ENCODE data around the gene VWA8.
A peak's percentile ranks its signal among the peaks of the same experiment; 100 is the strongest.
"Not testable (repeated sequence)": the region's sequence is repeated elsewhere in the genome, so short reads cannot be mapped to it uniquely, and the experiment has no call there.

The VWA8 gene

GRCh38 chr13:41970022-41970421 lies 9.1 kb upstream of the VWA8 start:
- Histone ChIP-seq H3K9ac (ENCODE audit: low read depth in 1 of 2, low read length in 2 of 2) (no peak overlapping the region), H3K36me3 (ENCODE audit: control insufficient read depth in 2 of 2, insufficient read depth in 2 of 2, low read length in 2 of 2) (no peaks in the 10 kb centered on the region), H3K27me3 (ENCODE audit: control insufficient read depth in 2 of 2, insufficient read depth in 2 of 2, low read length in 2 of 2) (no peaks in the 10 kb centered on the region), H3K4me1 (ENCODE audit: control insufficient read depth in 2 of 2, insufficient read depth in 2 of 2, low read length in 2 of 2) (no peaks in the 10 kb centered on the region), H3K27ac (ENCODE audit: low read depth in 2 of 2, low read length in 2 of 2) (no peak overlapping the region), H3K4me3 (ENCODE audit: low read length in 2 of 2) (no peak overlapping the region), H3K9me3 (ENCODE audit: control insufficient read depth in 2 of 2, low read length in 2 of 2) (no peaks in the 10 kb centered on the region)

GRCh38 chr13:41969072-41969471 lies 8.2 kb upstream of the VWA8 start:
- Histone ChIP-seq H3K4me1 (ENCODE audit: control insufficient read depth in 2 of 2, insufficient read depth in 2 of 2, low read length in 2 of 2) (no peaks in the 10 kb centered on the region), H3K9ac (ENCODE audit: low read depth in 1 of 2, low read length in 2 of 2) (no peak overlapping the region), H3K27ac (ENCODE audit: low read depth in 2 of 2, low read length in 2 of 2) (no peak overlapping the region), H3K27me3 (ENCODE audit: control insufficient read depth in 2 of 2, insufficient read depth in 2 of 2, low read length in 2 of 2) (no peaks in the 10 kb centered on the region), H3K36me3 (ENCODE audit: control insufficient read depth in 2 of 2, insufficient read depth in 2 of 2, low read length in 2 of 2) (no peaks in the 10 kb centered on the region), H3K4me3 (ENCODE audit: low read length in 2 of 2) (no peak overlapping the region), H3K9me3 (ENCODE audit: control insufficient read depth in 2 of 2, low read length in 2 of 2) (no peaks in the 10 kb centered on the region)

GRCh38 chr13:41966671-41967070 lies 5.8 kb upstream of the VWA8 start:
- no peaks in the 10 kb centered on the region for H3K27me3 ChIP-seq (ENCODE audit: control insufficient read depth in 2 of 2, insufficient read depth in 2 of 2, low read length in 2 of 2)
- H3K4me1 ChIP-seq (ENCODE audit: control insufficient read depth in 2 of 2, insufficient read depth in 2 of 2, low read length in 2 of 2), result peaks cover 0 to 2% of the 10 kb centered on the region in 2 donors
- no peaks in the 10 kb centered on the region for H3K9me3 ChIP-seq (ENCODE audit: control insufficient read depth in 2 of 2, low read length in 2 of 2)
- H3K27ac ChIP-seq (ENCODE audit: low read depth in 2 of 2, low read length in 2 of 2), result no peak overlapping the region
- no peaks in the 10 kb centered on the region for H3K36me3 ChIP-seq (ENCODE audit: control insufficient read depth in 2 of 2, insufficient read depth in 2 of 2, low read length in 2 of 2)
- no peak overlapping the region for H3K9ac ChIP-seq (ENCODE audit: low read depth in 1 of 2, low read length in 2 of 2)
- no peak overlapping the region for H3K4me3 ChIP-seq (ENCODE audit: low read length in 2 of 2)

- Histone ChIP-seq H3K36me3 (ENCODE audit: control insufficient read depth in 2 of 2, insufficient read depth in 2 of 2, low read length in 2 of 2) (no peaks in the 10 kb centered on the region), H3K27ac (ENCODE audit: low read depth in 2 of 2, low read length in 2 of 2) (no peak overlapping the region), H3K4me3 (ENCODE audit: low read length in 2 of 2) (no peak overlapping the region), H3K9me3 (ENCODE audit: control insufficient read depth in 2 of 2, low read length in 2 of 2) (no peaks in the 10 kb centered on the region), H3K4me1 (ENCODE audit: control insufficient read depth in 2 of 2, insufficient read depth in 2 of 2, low read length in 2 of 2) (peaks cover 8 to 10% of the 10 kb centered on the region in 2 donors), H3K9ac (ENCODE audit: low read depth in 1 of 2, low read length in 2 of 2) (no peak overlapping the region), H3K27me3 (ENCODE audit: control insufficient read depth in 2 of 2, insufficient read depth in 2 of 2, low read length in 2 of 2) (no peaks in the 10 kb centered on the region)
These were observed 2.1 kb upstream of the VWA8 start for GRCh38 chr13:41962994-41963393.

DNA sequence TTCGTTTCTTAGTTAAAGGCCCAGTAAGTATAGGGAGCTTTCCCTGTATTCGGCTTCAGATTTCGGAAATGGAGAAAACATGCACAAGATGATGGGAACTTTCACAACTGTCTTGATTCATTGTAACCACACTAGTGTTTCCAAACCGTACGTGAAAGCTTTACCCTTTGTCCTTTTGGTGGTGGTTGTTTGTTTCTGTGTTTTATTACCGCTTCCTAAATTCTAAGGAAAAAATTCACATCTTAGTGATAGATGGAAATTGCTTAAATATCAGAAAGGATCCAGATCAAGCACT lies 504 bp upstream of the VWA8 start:
- Histone ChIP-seq H3K36me3 (ENCODE audit: control insufficient read depth in 2 of 2, insufficient read depth in 2 of 2, low read length in 2 of 2) (no peaks in the 10 kb centered on the region), H3K27ac (ENCODE audit: low read depth in 2 of 2, low read length in 2 of 2) (peak overlapping the region; percentile 72 to 83), H3K4me1 (ENCODE audit: control insufficient read depth in 2 of 2, insufficient read depth in 2 of 2, low read length in 2 of 2) (peaks cover 8 to 10% of the 10 kb centered on the region in 2 donors), H3K27me3 (ENCODE audit: control insufficient read depth in 2 of 2, insufficient read depth in 2 of 2, low read length in 2 of 2) (no peaks in the 10 kb centered on the region), H3K4me3 (ENCODE audit: low read length in 2 of 2) (peak overlapping the region; percentile 81 to 87), H3K9ac (ENCODE audit: low read depth in 1 of 2, low read length in 2 of 2) (peak overlapping the region; percentile 86 to 92), H3K9me3 (ENCODE audit: control insufficient read depth in 2 of 2, low read length in 2 of 2) (no peaks in the 10 kb centered on the region)

DNA sequence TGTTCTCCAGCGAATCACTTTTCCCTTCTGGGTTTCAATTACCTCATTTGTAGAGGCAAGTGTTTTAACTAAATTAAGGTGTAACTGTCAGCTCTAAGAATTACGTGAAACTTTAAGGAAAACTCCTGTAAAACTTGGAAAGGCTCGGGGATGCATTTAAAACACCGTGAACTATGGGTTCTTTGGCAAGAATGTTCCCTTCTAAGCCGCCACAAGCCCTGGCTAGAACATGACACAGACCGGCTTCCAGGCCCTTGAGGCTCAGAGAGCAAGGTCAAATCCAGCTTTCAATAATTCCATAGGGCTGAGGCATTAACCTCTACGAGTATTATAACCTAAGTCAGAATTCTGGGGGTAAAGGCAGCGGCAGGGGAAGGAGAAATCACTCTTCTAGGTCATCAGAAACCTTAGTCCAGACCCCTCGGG lies 685 bp downstream of the VWA8 start:
- Histone ChIP-seq H3K36me3 (ENCODE audit: control insufficient read depth in 2 of 2, insufficient read depth in 2 of 2, low read length in 2 of 2) (no peaks in the 10 kb centered on the region), H3K27ac (ENCODE audit: low read depth in 2 of 2, low read length in 2 of 2) (peak overlapping the region; percentile 72 to 83), H3K9ac (ENCODE audit: low read depth in 1 of 2, low read length in 2 of 2) (peak overlapping the region; percentile 65 to 86), H3K9me3 (ENCODE audit: control insufficient read depth in 2 of 2, low read length in 2 of 2) (no peaks in the 10 kb centered on the region), H3K4me3 (ENCODE audit: low read length in 2 of 2) (peak overlapping the region; percentile 81 to 87), H3K4me1 (ENCODE audit: control insufficient read depth in 2 of 2, insufficient read depth in 2 of 2, low read length in 2 of 2) (peaks cover 8 to 10% of the 10 kb centered on the region in 2 donors), H3K27me3 (ENCODE audit: control insufficient read depth in 2 of 2, insufficient read depth in 2 of 2, low read length in 2 of 2) (no peaks in the 10 kb centered on the region)

GRCh38 chr13:41956272-41956671 lies 4.6 kb downstream of the VWA8 start:
- Histone ChIP-seq H3K9ac (ENCODE audit: low read depth in 1 of 2, low read length in 2 of 2) (no peak overlapping the region), H3K4me3 (ENCODE audit: low read length in 2 of 2) (no peak overlapping the region), H3K9me3 (ENCODE audit: control insufficient read depth in 2 of 2, low read length in 2 of 2) (no peaks in the 10 kb centered on the region), H3K27ac (ENCODE audit: low read depth in 2 of 2, low read length in 2 of 2) (no peak overlapping the region), H3K36me3 (ENCODE audit: control insufficient read depth in 2 of 2, insufficient read depth in 2 of 2, low read length in 2 of 2) (no peaks in the 10 kb centered on the region), H3K27me3 (ENCODE audit: control insufficient read depth in 2 of 2, insufficient read depth in 2 of 2, low read length in 2 of 2) (no peaks in the 10 kb centered on the region), H3K4me1 (ENCODE audit: control insufficient read depth in 2 of 2, insufficient read depth in 2 of 2, low read length in 2 of 2) (peaks cover 4 to 7% of the 10 kb centered on the region in 2 donors)

- H3K9me3 ChIP-seq (ENCODE audit: control insufficient read depth in 2 of 2, low read length in 2 of 2), result no peaks in the 10 kb centered on the region
- no peaks in the 10 kb centered on the region for H3K27me3 ChIP-seq (ENCODE audit: control insufficient read depth in 2 of 2, insufficient read depth in 2 of 2, low read length in 2 of 2)
- H3K4me3 ChIP-seq (ENCODE audit: low read length in 2 of 2), result no peak overlapping the region
- no peak overlapping the region for H3K27ac ChIP-seq (ENCODE audit: low read depth in 2 of 2, low read length in 2 of 2)
- no peaks in the 10 kb centered on the region for H3K36me3 ChIP-seq (ENCODE audit: control insufficient read depth in 2 of 2, insufficient read depth in 2 of 2, low read length in 2 of 2)
- no peak overlapping the region for H3K9ac ChIP-seq (ENCODE audit: low read depth in 1 of 2, low read length in 2 of 2)
- peaks cover 3 to 6% of the 10 kb centered on the region in 2 donors for H3K4me1 ChIP-seq (ENCODE audit: control insufficient read depth in 2 of 2, insufficient read depth in 2 of 2, low read length in 2 of 2)
These were observed 5.3 kb downstream of the VWA8 start for GRCh38 chr13:41955605-41956004.

- H3K9ac ChIP-seq (ENCODE audit: low read depth in 1 of 2, low read length in 2 of 2), result no peak overlapping the region
- no peaks in the 10 kb centered on the region for H3K9me3 ChIP-seq (ENCODE audit: control insufficient read depth in 2 of 2, low read length in 2 of 2)
- no peak overlapping the region for H3K4me3 ChIP-seq (ENCODE audit: low read length in 2 of 2)
- H3K4me1 ChIP-seq (ENCODE audit: control insufficient read depth in 2 of 2, insufficient read depth in 2 of 2, low read length in 2 of 2), result no peaks in the 10 kb centered on the region
- H3K27me3 ChIP-seq (ENCODE audit: control insufficient read depth in 2 of 2, insufficient read depth in 2 of 2, low read length in 2 of 2), result no peaks in the 10 kb centered on the region
- no peaks in the 10 kb centered on the region for H3K36me3 ChIP-seq (ENCODE audit: control insufficient read depth in 2 of 2, insufficient read depth in 2 of 2, low read length in 2 of 2)
- no peak overlapping the region for H3K27ac ChIP-seq (ENCODE audit: low read depth in 2 of 2, low read length in 2 of 2)
These were observed 6.7 kb downstream of the VWA8 start for GRCh38 chr13:41954226-41954625.

- Histone ChIP-seq H3K4me1 (ENCODE audit: control insufficient read depth in 2 of 2, insufficient read depth in 2 of 2, low read length in 2 of 2) (no peaks in the 10 kb centered on the region), H3K4me3 (ENCODE audit: low read length in 2 of 2) (no peak overlapping the region), H3K36me3 (ENCODE audit: control insufficient read depth in 2 of 2, insufficient read depth in 2 of 2, low read length in 2 of 2) (no peaks in the 10 kb centered on the region), H3K27me3 (ENCODE audit: control insufficient read depth in 2 of 2, insufficient read depth in 2 of 2, low read length in 2 of 2) (no peaks in the 10 kb centered on the region), H3K9me3 (ENCODE audit: control insufficient read depth in 2 of 2, low read length in 2 of 2) (no peaks in the 10 kb centered on the region), H3K9ac (ENCODE audit: low read depth in 1 of 2, low read length in 2 of 2) (no peak overlapping the region), H3K27ac (ENCODE audit: low read depth in 2 of 2, low read length in 2 of 2) (no peak overlapping the region)
These were observed 8.2 kb downstream of the VWA8 start for GRCh38 chr13:41952749-41953148.

- not testable (repeated sequence) for H3K9me3 ChIP-seq (ENCODE audit: control insufficient read depth in 2 of 2, low read length in 2 of 2); H3K4me3 ChIP-seq (ENCODE audit: low read length in 2 of 2); H3K4me1 ChIP-seq (ENCODE audit: control insufficient read depth in 2 of 2, insufficient read depth in 2 of 2, low read length in 2 of 2); H3K27ac ChIP-seq (ENCODE audit: low read depth in 2 of 2, low read length in 2 of 2); H3K27me3 ChIP-seq (ENCODE audit: control insufficient read depth in 2 of 2, insufficient read depth in 2 of 2, low read length in 2 of 2); H3K36me3 ChIP-seq (ENCODE audit: control insufficient read depth in 2 of 2, insufficient read depth in 2 of 2, low read length in 2 of 2); H3K9ac ChIP-seq (ENCODE audit: low read depth in 1 of 2, low read length in 2 of 2)
These were observed 11.8 kb downstream of the VWA8 start for GRCh38 chr13:41949104-41949503.
